Measurements from ENCODE around the gene OPCML. TPM values are rescaled to one million over a fixed set of nuclear protein-coding genes. Genes with fewer than 3 reads are reported as not detected.

OPCML gene
- total RNA-seq, 4 donors from 2014 or later, result not detected

DNA sequence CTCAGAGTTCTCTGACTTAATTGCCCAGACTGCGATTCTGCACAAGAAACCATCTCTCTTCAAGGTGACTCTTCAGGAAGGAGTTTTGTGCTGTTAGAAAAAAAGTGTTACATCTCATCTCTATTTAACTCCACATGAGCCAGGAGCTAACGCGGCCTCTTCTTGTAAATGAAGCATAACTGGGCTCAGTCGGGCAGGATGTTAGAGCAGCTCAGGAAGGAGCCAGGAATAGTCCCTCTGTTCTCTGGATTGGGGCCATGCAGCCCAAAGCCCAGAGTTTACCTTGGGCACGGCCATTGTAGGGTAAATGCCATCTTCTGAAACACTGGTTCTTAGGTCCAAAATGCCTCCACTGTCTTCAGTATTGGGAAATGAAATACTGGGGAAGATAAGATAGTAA, 760.6 kb downstream of the OPCML start:
- 72 to 78% methylated on average over 4 to 5 of the region's 5 CpGs for WGBS, 2 donors (ENCODE audit: low coverage in 1 of 2)
- no peaks in the 10 kb centered on the region for H3K36me3 ChIP-seq
- DNase-seq, result no peak
- no peaks in the 10 kb centered on the region for H3K4me1 ChIP-seq
- H3K27me3 ChIP-seq, result no peaks in the 10 kb centered on the region
- in situ Hi-C loops (cut with MboI; ENCODE audit: low pct_ligation_motif_present in 1 of 4, low pct_unique_long_range_greater_than_20kb in 1 of 4, low sequenced_read_pairs in 3 of 4) (no loop called here), intact Hi-C loops (cut with DNase I; ENCODE audit: low total_unique reads) (loop anchor here (5.0 kb wide), 1 partner anchor 276 kb away; no protein-coding TSS in a partner anchor)
- H3K9me3 ChIP-seq, result no peaks in the 10 kb centered on the region
- TF ChIP-seq POLR2AphosphoS5 (IDR thresholded peaks at IDR 0.05) (no peak), POLR2A (IDR thresholded peaks at IDR 0.05) (no peak), EP300 (IDR thresholded peaks at IDR 0.05; ENCODE audit: low read depth) (no peak)
- TF ChIP-seq, protein P1, sequence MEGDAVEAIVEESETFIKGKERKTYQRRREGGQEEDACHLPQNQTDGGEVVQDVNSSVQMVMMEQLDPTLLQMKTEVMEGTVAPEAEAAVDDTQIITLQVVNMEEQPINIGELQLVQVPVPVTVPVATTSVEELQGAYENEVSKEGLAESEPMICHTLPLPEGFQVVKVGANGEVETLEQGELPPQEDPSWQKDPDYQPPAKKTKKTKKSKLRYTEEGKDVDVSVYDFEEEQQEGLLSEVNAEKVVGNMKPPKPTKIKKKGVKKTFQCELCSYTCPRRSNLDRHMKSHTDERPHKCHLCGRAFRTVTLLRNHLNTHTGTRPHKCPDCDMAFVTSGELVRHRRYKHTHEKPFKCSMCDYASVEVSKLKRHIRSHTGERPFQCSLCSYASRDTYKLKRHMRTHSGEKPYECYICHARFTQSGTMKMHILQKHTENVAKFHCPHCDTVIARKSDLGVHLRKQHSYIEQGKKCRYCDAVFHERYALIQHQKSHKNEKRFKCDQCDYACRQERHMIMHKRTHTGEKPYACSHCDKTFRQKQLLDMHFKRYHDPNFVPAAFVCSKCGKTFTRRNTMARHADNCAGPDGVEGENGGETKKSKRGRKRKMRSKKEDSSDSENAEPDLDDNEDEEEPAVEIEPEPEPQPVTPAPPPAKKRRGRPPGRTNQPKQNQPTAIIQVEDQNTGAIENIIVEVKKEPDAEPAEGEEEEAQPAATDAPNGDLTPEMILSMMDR (IDR thresholded peaks at IDR 0.05), result no peak
- no peak overlapping the region for H3K4me3 ChIP-seq
- no peak overlapping the region for H3K27ac ChIP-seq

DNA sequence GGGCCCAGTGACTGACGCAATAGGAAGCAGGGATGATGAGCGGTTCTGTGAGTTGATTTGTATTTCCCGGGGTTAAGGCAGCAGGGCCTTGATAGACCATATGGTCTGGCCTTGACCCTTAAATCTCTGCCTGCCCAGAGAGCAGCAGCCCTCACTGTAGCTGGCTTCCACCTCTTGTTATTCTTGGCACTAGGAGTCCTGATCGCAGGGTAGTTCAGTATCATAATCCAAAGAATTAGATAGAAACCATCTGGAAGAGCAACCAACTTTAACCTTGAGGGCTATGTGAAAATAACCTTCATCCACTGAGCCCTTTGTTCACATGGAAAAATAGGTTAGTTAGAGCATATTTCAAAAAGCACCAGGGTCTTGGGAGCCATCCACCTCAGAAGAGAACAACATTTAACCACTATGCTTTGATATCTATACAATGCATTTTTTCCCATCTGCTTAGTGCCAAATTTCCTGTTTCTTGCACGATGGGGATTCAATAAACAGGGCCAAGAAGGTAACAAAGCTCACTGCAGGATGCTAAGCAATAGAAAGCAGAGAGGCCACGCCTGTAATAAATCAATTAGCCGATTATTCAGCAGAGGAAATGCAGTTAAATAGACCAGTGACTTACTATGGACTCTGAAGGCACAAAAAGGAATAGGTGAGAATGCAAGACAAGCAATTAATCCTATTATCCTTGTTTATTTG, 761.3 kb downstream of the OPCML start:
- intact Hi-C loops (cut with DNase I; ENCODE audit: low total_unique reads) (loop anchor here (5.0 kb wide), 1 partner anchor 276 kb away; no protein-coding TSS in a partner anchor), in situ Hi-C loops (cut with MboI; ENCODE audit: low pct_ligation_motif_present in 1 of 4, low pct_unique_long_range_greater_than_20kb in 1 of 4, low sequenced_read_pairs in 3 of 4) (no loop called here)
- WGBS, 2 donors (ENCODE audit: low coverage in 1 of 2), result 52 to 53% methylated on average over 5 to 7 of the region's 7 CpGs
- no peaks in the 10 kb centered on the region for H3K4me1 ChIP-seq
- no peak overlapping the region for H3K4me3 ChIP-seq
- H3K27ac ChIP-seq, result no peak overlapping the region
- TF ChIP-seq, protein P1 (IDR thresholded peaks at IDR 0.05), result no peak
- TF ChIP-seq POLR2AphosphoS5 (IDR thresholded peaks at IDR 0.05), result no peak
- no peak for TF ChIP-seq POLR2A (IDR thresholded peaks at IDR 0.05)
- TF ChIP-seq EP300 (IDR thresholded peaks at IDR 0.05; ENCODE audit: low read depth), result no peak
- no peaks in the 10 kb centered on the region for H3K36me3 ChIP-seq
- no peaks in the 10 kb centered on the region for H3K27me3 ChIP-seq
- no peak for DNase-seq
- no peaks in the 10 kb centered on the region for H3K9me3 ChIP-seq

DNA sequence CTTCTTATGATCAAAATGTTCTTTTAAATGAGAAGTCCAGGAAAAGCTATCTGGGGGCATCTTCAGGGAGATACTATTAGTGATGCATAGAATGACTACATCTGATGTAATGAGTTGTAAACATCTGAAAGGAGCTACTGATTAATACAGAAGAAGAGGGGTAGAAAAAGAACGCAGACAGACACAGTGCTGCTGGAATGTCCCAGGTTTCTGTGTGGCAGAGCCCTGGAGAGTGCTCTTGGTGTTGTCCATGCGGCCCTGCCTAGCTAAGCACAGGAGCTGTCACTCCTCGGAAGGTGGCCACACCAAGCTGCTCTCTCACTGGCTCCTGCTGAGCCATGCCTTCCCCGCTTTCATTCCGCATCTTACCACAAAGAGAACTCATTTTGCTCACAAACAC, 768.8 kb downstream of the OPCML start:
- Histone ChIP-seq H3K27ac (no peak overlapping the region), H3K4me1 (no peaks in the 10 kb centered on the region), H3K27me3 (no peaks in the 10 kb centered on the region), H3K9me3 (no peaks in the 10 kb centered on the region), H3K36me3 (no peaks in the 10 kb centered on the region), H3K4me3 (no peak overlapping the region)
- DNase-seq, result no peak
- TF ChIP-seq, protein P1 (IDR thresholded peaks at IDR 0.05), result no peak
- no peak for TF ChIP-seq POLR2AphosphoS5 (IDR thresholded peaks at IDR 0.05)
- no peak for TF ChIP-seq POLR2A (IDR thresholded peaks at IDR 0.05)
- intact Hi-C loops (cut with DNase I; ENCODE audit: low total_unique reads), result no loop called here
- WGBS, 2 donors (ENCODE audit: low coverage in 1 of 2), result 88 to 100% methylated on average over 2 to 5 of the region's 5 CpGs
- in situ Hi-C loops (cut with MboI; ENCODE audit: low pct_ligation_motif_present in 1 of 4, low pct_unique_long_range_greater_than_20kb in 1 of 4, low sequenced_read_pairs in 3 of 4), result no loop called here

DNA sequence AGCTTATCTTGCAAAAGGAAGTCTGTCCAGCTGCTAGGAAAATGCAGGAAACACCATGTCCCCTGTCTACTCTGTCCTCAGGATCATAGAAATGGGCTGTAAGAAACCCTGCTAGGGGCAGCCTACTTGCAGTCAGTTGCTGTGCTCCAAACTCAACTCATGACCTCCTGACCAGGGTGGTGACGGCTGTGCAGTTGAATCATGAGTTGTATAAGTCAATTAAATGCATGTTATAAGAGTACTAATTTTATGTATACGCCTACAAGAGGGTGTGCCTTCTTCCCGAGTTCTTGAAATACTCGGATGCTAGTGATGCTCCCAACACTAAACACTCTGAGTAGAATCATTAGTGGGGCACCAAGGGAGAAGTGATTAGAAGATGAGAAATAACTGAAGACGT, 776.4 kb downstream of the OPCML start:
- Histone ChIP-seq H3K36me3 (no peaks in the 10 kb centered on the region), H3K27me3 (no peaks in the 10 kb centered on the region), H3K9me3 (no peaks in the 10 kb centered on the region), H3K27ac (no peak overlapping the region), H3K4me1 (no peaks in the 10 kb centered on the region), H3K4me3 (no peak overlapping the region)
- intact Hi-C loops (cut with DNase I; ENCODE audit: low total_unique reads), result no loop called here
- WGBS, 2 donors (ENCODE audit: low coverage in 1 of 2), result 50 to 80% methylated on average over 3 to 5 of the region's 5 CpGs
- DNase-seq, result no peak
- in situ Hi-C loops (cut with MboI; ENCODE audit: low pct_ligation_motif_present in 1 of 4, low pct_unique_long_range_greater_than_20kb in 1 of 4, low sequenced_read_pairs in 3 of 4), result no loop called here
- TF ChIP-seq, protein P1 (IDR thresholded peaks at IDR 0.05), result no peak
- TF ChIP-seq POLR2AphosphoS5 (IDR thresholded peaks at IDR 0.05), result no peak
- TF ChIP-seq POLR2A (IDR thresholded peaks at IDR 0.05), result no peak
- TF ChIP-seq EP300 (IDR thresholded peaks at IDR 0.05; ENCODE audit: low read depth), result no peak

All from transverse colon (tissue), 4 donors.